Prostate gland (tissue), 2 donors: ENCODE data around the gene POU2AF2. TPM values are rescaled to one million over a fixed set of nuclear protein-coding genes. Genes with fewer than 3 reads are reported as not detected.

Experiments used
- DNase-seq: peaks from one replicate; pipeline ENCODE4 v3.0.0-alpha.2; 2019; ENCODE audit warnings: low spot score
- H3K27ac ChIP-seq, 2 donors: fragments of 200-600 bp; sonication (generic); 2 replicates each; pipeline ENCODE4 v1.5.1; 2017 to 2019
- H3K27me3 ChIP-seq: fragments of 200-600 bp; sonication (generic); replicated peaks from 2 replicates; pipeline ENCODE4 v1.5.1; 2019; ENCODE audit not compliant: insufficient read depth
- H3K36me3 ChIP-seq, 2 donors: fragments of 200-600 bp; sonication (generic); 1 replicate in 1 of 2; 2 replicates in 1 of 2; pipeline versions ENCODE4 v1.5.1 to v1.8.1; 2017 to 2019
- H3K4me1 ChIP-seq: fragments of 200-600 bp; sonication (generic); replicated peaks from 2 replicates; pipeline ENCODE4 v1.5.1; 2019
- H3K4me3 ChIP-seq, 2 donors: fragments of 200-600 bp; sonication (generic); 2 replicates each; pipeline ENCODE4 v1.5.1; 2017 to 2019
- H3K9me3 ChIP-seq: fragments of 200-600 bp; sonication (generic); 2 replicates; pipeline ENCODE4 v1.5.1; 2017
- POLR2AphosphoS5 ChIP-seq: sonication (generic); formaldehyde crosslinking; IDR thresholded peaks from one replicate; pipeline ENCODE4 v1.6.1; 2017; ENCODE audit warnings: antibody characterized with exemption
- WGBS: methylation state at CpG from one replicate; pipeline ENCODE4 v1.1.5; 2018; 5-methylcytosine and 5-hydroxymethylcytosine counted together
- intact Hi-C: fragments of 100-400 bp; cut with DNase I; formaldehyde crosslinking; loops from one replicate; pipeline ENCODE4 v1.14.2; 2022
- total RNA-seq, 2 donors: library from RNA; depleted of rRNA; stranded (reverse); fragments of >200 nt; gene quantifications; one replicate each; pipeline ENCODE4 v1.1.0, GENCODE V29; 2016
- TF ChIP-seq, protein P1 (sequence below), 4 experiments: fragments of 200-600 bp in 2 of 4; fragments of 450-650 bp in 2 of 4; sonication (generic) in 2 of 4; IDR thresholded peaks; 1 replicate in 3 of 4; 2 replicates in 1 of 4; pipeline ENCODE4 v1.5.1; 2016 to 2019; ENCODE audit warnings: antibody characterized with exemption in 4 of 4, mild to moderate bottlenecking in 2 of 4, moderate library complexity in 2 of 4

POU2AF2 gene
- total RNA-seq, 2 donors from 2014 or later = 0.74 TPM; not detected in 1

DNA sequence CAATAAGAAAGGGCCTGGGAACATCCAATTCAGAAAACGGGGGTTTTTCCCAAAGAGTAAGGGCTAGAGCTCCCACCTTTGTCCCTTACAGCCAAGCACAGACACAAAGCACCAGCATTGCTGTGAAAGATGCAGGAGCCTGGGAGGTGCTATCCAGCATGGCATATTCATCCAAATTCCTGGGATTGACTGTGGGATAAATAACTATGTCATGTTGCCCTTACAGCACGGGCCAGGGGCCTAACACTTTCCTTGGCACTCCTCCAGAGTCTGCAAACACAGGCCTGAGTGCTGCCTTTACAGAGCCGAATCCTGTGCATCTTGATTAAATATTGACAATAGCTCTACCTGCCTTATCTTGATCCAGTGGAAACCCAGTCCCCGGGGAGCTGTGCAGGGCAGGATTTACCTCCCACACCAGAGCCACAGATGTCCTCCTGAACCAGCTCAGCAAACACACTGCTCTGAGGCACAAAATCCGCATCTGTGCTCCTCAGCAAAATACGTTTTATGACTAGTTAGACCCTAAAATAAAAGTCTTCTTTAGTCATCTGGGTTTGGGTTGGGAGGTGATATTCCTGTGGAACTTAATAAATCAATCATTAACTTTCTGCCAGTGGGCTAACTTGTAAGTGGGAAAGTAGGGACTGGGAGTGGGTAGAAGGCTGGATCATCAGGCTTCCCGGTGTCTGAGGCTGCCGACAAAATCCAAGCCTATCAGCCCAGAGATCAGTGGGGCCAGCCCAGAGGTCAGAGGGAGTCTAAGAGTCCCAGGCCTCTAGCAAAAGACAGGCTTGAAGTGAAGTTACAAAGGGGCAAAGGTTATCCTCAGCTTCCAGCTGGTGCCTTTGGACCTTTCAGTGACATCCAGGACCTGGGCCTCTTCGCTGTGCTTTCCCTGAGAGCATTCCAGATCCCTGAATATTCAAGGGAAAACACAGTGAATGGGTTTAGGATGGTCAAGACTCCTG is 89.3 kb downstream of the POU2AF2 start:
- TF ChIP-seq, protein P1, sequence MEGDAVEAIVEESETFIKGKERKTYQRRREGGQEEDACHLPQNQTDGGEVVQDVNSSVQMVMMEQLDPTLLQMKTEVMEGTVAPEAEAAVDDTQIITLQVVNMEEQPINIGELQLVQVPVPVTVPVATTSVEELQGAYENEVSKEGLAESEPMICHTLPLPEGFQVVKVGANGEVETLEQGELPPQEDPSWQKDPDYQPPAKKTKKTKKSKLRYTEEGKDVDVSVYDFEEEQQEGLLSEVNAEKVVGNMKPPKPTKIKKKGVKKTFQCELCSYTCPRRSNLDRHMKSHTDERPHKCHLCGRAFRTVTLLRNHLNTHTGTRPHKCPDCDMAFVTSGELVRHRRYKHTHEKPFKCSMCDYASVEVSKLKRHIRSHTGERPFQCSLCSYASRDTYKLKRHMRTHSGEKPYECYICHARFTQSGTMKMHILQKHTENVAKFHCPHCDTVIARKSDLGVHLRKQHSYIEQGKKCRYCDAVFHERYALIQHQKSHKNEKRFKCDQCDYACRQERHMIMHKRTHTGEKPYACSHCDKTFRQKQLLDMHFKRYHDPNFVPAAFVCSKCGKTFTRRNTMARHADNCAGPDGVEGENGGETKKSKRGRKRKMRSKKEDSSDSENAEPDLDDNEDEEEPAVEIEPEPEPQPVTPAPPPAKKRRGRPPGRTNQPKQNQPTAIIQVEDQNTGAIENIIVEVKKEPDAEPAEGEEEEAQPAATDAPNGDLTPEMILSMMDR (IDR thresholded peaks at IDR 0.05) = no peak
- peak; percentile 84 for TF ChIP-seq POLR2AphosphoS5
- Histone ChIP-seq H3K36me3 (no peaks in the 10 kb centered on the region), H3K9me3 (no peaks in the 10 kb centered on the region), H3K27ac (peak overlapping the region; percentile 45 to 62), H3K4me1 (peaks cover 12% of the 10 kb centered on the region), H3K4me3 (no peak overlapping the region), H3K27me3 (no peaks in the 10 kb centered on the region)
- DNase-seq = peak; percentile 73
- intact Hi-C loops = no loop called here
- WGBS = 33% methylated on average over 9 of the region's 9 CpGs

DNA sequence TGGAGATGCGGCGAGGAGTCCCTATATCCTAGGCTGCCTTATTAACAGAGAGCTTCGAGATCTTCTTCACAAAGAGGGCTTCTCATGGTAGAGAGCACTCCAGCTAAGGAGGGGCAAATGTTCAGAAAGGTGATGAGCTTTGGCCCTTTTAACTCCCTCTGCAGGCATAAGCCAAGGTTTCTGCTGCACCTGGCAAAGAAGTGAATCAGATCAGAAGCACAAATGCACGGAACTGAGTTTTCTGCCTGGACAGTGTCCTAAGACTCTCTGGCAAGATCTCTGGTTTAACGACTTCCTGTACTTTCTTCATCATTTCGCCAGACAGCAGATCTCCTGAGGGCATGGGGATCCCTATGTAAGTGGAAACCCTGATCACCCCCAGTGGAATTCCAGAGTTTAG is 90.0 kb downstream of the POU2AF2 start:
- WGBS = 55% methylated on average over 6 of the region's 6 CpGs
- TF ChIP-seq, protein P1 (IDR thresholded peaks at IDR 0.05) = no peak
- TF ChIP-seq POLR2AphosphoS5 = peak; percentile 21
- DNase-seq = peak; percentile 17
- Histone ChIP-seq H3K4me3 (no peak overlapping the region), H3K27me3 (no peaks in the 10 kb centered on the region), H3K36me3 (no peaks in the 10 kb centered on the region), H3K27ac (peak overlapping the region; percentile 45 to 62), H3K4me1 (peaks cover 12% of the 10 kb centered on the region), H3K9me3 (no peaks in the 10 kb centered on the region)
- intact Hi-C loops = no loop called here

Other genes starting within 250 kb of the POU2AF2 start
- 1 to 10 TPM; 7.7 to 9.5 TPM for gene POU2AF3, start 52.8 kb downstream of the POU2AF2 start, total RNA-seq
- 1 to 10 TPM in 1 of 2 donors, under 1 TPM in 1; 0.74 to 1.5 TPM for gene POU2AF1, start 133.6 kb downstream of the POU2AF2 start, total RNA-seq